Ascending aorta (tissue), 2 donors: ENCODE results near the gene RANBP3. TPM values are rescaled to one million over a fixed set of nuclear protein-coding genes. Genes with fewer than 3 reads are reported as not detected.

Source experiments
- DNase-seq, 2 donors: peaks; one replicate each; pipeline ENCODE4 v3.0.0-alpha.2; 2019; ENCODE audit warnings: low spot score in 2 of 2
- H3K27ac ChIP-seq, 2 donors: fragments of 200-600 bp; sonication (generic); one replicate each; pipeline ENCODE4 v1.5.1; 2016 to 2017; ENCODE audit warnings: mild to moderate bottlenecking in 1 of 2
- H3K27me3 ChIP-seq: fragments of 200-600 bp; sonication (generic); one replicate; pipeline ENCODE4 v1.5.1; 2017
- H3K36me3 ChIP-seq, 2 donors: fragments of 200-600 bp; sonication (generic); one replicate each; pipeline ENCODE4 v1.5.1; 2016
- H3K4me1 ChIP-seq, 2 donors: fragments of 200-600 bp; sonication (generic); one replicate each; pipeline ENCODE4 v1.5.1; 2016 to 2017; ENCODE audit warnings: mild to moderate bottlenecking in 1 of 2
- H3K4me3 ChIP-seq, 2 donors: fragments of 200-600 bp; sonication (generic); one replicate each; pipeline ENCODE4 v1.5.1; 2016 to 2017; ENCODE audit warnings: mild to moderate bottlenecking in 1 of 2
- H3K9me3 ChIP-seq, 2 donors: fragments of 200-600 bp; sonication (generic); one replicate each; pipeline ENCODE4 v1.5.1; 2016
- CTCF ChIP-seq, 3 experiments: fragments of 200-600 bp in 2 of 3; fragments of 450-650 bp in 1 of 3; sonication (generic) in 2 of 3; IDR thresholded peaks; one replicate each; pipeline ENCODE4 v1.5.1; 2016 to 2019; ENCODE audit warnings: antibody characterized with exemption in 3 of 3, mild to moderate bottlenecking in 1 of 3, moderate library complexity in 1 of 3
- intact Hi-C: fragments of 100-400 bp; cut with DNase I; formaldehyde crosslinking; loops from one replicate; pipeline ENCODE4 v1.15.1; 2023
- total RNA-seq: library from RNA; depleted of rRNA; stranded (reverse); fragments of >200 nt; gene quantifications from one replicate; pipeline ENCODE4 v1.1.0, GENCODE V29; 2016

The RANBP3 gene
- total RNA-seq, 1 donor from 2014 or later: 48.0 TPM

GRCh38 chr19:5953030-5953589, 24.8 kb downstream of the RANBP3 start:
- Histone ChIP-seq H3K27me3 (no peaks in the 10 kb centered on the region), H3K4me3 (peak overlapping the region in 1 of 2 donors; percentile 49), H3K9me3 (no peaks in the 10 kb centered on the region), H3K27ac (peak overlapping the region; percentile 74 to 77), H3K36me3 (no peaks in the 10 kb centered on the region), H3K4me1 (peaks cover 18 to 56% of the 10 kb centered on the region in 2 donors)
- DNase-seq: no peak
- TF ChIP-seq CTCF (IDR thresholded peaks at IDR 0.05): no peak
- intact Hi-C loops: no loop called here

- H3K4me1 ChIP-seq: peaks cover 18 to 57% of the 10 kb centered on the region in 2 donors
- H3K36me3 ChIP-seq: no peaks in the 10 kb centered on the region
- intact Hi-C loops: no loop called here
- H3K27ac ChIP-seq: peak overlapping the region; percentile 74 to 77
- TF ChIP-seq CTCF (IDR thresholded peaks at IDR 0.05): no peak
- no peaks in the 10 kb centered on the region for H3K9me3 ChIP-seq
- H3K27me3 ChIP-seq: no peaks in the 10 kb centered on the region
- H3K4me3 ChIP-seq: no peak overlapping the region
- DNase-seq: no peak
Observed at GRCh38 chr19:5952193-5953029, 25.5 kb downstream of the RANBP3 start.

- intact Hi-C loops: no loop called here
- no peaks in the 10 kb centered on the region for H3K36me3 ChIP-seq
- no peaks in the 10 kb centered on the region for H3K27me3 ChIP-seq
- peaks cover 18 to 54% of the 10 kb centered on the region in 2 donors for H3K4me1 ChIP-seq
- no peak overlapping the region for H3K4me3 ChIP-seq
- H3K9me3 ChIP-seq: no peaks in the 10 kb centered on the region
- H3K27ac ChIP-seq: peak overlapping the region; percentile 42 to 74
- no peak for DNase-seq
- no peak for TF ChIP-seq CTCF (IDR thresholded peaks at IDR 0.05)
Observed at GRCh38 chr19:5951338-5951861, 26.5 kb downstream of the RANBP3 start.

- Histone ChIP-seq H3K4me1 (peaks cover 18 to 54% of the 10 kb centered on the region in 2 donors), H3K36me3 (peaks cover 0 to 1% of the 10 kb centered on the region in 2 donors), H3K27me3 (no peaks in the 10 kb centered on the region), H3K27ac (peak overlapping the region in 1 of 2 donors; percentile 74), H3K4me3 (no peak overlapping the region), H3K9me3 (no peaks in the 10 kb centered on the region)
- DNase-seq: no peak
- TF ChIP-seq CTCF (IDR thresholded peaks at IDR 0.05): no peak
- intact Hi-C loops: no loop called here
Observed at GRCh38 chr19:5950741-5951140, 27.2 kb downstream of the RANBP3 start.

- no peak for TF ChIP-seq CTCF (IDR thresholded peaks at IDR 0.05)
- Histone ChIP-seq H3K4me3 (no peak overlapping the region), H3K4me1 (peaks cover 14 to 47% of the 10 kb centered on the region in 2 donors), H3K9me3 (no peaks in the 10 kb centered on the region), H3K36me3 (peaks cover 0 to 4% of the 10 kb centered on the region in 2 donors), H3K27me3 (no peaks in the 10 kb centered on the region), H3K27ac (no peak overlapping the region)
- intact Hi-C loops: no loop called here
- no peak for DNase-seq
Observed at GRCh38 chr19:5949792-5950305, 28.1 kb downstream of the RANBP3 start.
